ENCODE measurements around the gene C9.

DNA sequence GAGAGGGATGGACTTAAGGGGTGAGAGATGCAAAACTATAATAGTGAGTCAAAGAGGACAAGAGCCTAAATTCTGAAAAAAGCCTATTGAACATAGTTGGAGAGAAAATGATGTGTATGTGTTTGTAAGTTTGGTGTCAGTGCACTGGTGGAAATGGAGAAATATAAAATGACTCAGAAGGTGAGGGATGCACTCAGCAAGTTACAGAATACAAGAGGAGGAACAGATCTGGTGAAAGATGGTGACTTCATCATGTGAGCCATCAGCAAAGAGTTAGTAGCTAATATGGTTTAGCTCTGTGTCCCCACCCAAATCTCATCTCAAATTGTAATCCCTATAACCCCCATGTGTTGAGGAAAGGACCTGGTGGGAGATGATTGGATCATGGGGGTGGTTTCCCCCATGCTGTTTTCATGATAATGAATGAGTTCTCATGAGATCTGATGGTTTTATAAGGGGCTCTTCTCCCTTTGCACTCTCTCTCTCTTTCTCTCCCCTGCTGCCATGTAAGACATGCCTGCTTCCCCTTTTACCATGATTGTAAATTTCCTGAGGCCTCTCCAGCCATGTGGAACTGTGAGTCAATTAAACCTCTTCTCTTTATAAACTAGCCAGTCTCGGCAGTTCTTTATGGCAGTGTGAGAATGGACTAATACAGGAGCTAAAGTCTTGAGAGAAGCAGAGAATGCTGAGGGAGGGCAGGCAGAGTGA is 114.6 kb downstream of the C9 start:
- TF ChIP-seq, protein P1, sequence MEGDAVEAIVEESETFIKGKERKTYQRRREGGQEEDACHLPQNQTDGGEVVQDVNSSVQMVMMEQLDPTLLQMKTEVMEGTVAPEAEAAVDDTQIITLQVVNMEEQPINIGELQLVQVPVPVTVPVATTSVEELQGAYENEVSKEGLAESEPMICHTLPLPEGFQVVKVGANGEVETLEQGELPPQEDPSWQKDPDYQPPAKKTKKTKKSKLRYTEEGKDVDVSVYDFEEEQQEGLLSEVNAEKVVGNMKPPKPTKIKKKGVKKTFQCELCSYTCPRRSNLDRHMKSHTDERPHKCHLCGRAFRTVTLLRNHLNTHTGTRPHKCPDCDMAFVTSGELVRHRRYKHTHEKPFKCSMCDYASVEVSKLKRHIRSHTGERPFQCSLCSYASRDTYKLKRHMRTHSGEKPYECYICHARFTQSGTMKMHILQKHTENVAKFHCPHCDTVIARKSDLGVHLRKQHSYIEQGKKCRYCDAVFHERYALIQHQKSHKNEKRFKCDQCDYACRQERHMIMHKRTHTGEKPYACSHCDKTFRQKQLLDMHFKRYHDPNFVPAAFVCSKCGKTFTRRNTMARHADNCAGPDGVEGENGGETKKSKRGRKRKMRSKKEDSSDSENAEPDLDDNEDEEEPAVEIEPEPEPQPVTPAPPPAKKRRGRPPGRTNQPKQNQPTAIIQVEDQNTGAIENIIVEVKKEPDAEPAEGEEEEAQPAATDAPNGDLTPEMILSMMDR (conservative IDR thresholded peaks at IDR 0.05; ENCODE audit: low read depth in 2 of 2), result no peak
- TF ChIP-seq JUNB (IDR thresholded peaks at IDR 0.05; ENCODE audit: unreplicated experiment), result no peak
- TF ChIP-seq POLR2AphosphoS5 (IDR thresholded peaks at IDR 0.05; ENCODE audit: low read depth), result no peak
- no peak for TF ChIP-seq EZH2 (IDR thresholded peaks at IDR 0.05; ENCODE audit: low read depth, unreplicated experiment)
- no peak for TF ChIP-seq EZH2phosphoT487 (IDR thresholded peaks at IDR 0.05; ENCODE audit: unreplicated experiment)

Measured in GM23338 (cell line).